Measurements from ENCODE around the gene ATP11A.
"Not testable (repeated sequence)": the region's sequence is repeated elsewhere in the genome, so short reads cannot be mapped to it uniquely, and the experiment has no call there.

ATP11A gene

GRCh38 chr13:112861876-112862615 lies 172.2 kb downstream of the ATP11A start:
- no peak for DNase-seq (ENCODE audit: low spot score)

GRCh38 chr13:112863356-112863755 lies 173.5 kb downstream of the ATP11A start:
- DNase-seq (ENCODE audit: low spot score): not testable (repeated sequence)

GRCh38 chr13:112865478-112865877 lies 175.6 kb downstream of the ATP11A start:
- DNase-seq (ENCODE audit: low spot score): not testable (repeated sequence)

DNA sequence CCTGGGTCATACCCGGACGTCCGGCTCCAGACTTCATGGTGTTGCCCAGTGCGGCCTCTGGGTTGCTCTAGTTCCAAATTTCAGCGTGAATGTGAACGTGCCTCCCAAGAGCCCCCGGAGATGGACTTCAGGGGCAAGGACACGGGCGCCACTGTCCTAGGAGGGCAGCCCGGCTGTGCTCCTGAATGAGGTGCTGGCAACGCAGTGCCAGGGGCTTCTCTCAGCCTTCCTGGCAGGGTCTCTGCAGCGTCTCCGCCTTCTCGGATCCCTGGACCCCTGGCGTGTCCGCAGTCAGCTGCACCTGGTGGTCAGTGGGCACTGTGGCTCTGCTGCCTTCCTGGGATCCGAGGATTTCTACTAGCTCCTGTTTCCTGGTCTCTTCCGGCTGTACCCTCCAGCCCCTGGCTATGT lies 177.5 kb downstream of the ATP11A start:
- DNase-seq (ENCODE audit: low spot score): no peak

DNA sequence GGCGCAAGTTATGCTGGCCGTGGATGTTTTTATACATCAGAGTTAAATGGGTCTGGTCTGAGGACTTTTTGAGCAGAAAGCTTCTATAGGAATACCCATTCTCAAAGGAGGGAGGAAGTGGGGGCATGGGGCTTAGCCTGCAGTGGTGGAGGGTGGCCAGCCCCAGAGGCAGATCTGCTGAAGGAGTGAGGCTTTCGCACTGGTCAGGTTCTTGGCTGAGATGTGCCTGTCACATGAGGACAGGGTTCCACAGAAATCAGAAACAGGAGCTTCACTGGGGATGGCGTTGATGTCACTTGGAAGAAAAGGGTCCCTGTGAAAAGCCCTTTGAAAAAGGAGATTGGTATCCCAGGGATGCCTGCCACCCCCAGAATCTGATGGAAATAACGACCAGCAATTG lies 178.5 kb downstream of the ATP11A start:
- no peak for DNase-seq (ENCODE audit: low spot score)

GRCh38 chr13:112869202-112870050 lies 179.6 kb downstream of the ATP11A start:
- no peak for DNase-seq (ENCODE audit: low spot score)

DNA sequence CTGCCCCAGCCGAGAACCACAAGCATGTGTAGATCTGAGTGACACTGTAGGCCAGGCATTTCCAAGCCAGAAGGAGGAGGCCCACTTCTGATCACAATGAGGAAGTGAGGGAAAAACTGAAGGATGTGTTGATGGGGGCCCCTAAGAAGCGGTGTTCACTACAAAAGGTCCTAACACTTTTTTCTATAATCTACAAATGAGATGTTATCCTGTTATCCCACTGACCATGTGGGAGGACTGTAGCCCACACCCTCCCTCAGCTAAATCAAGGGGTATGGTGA lies 180.2 kb downstream of the ATP11A start:
- DNase-seq (ENCODE audit: low spot score): no peak

- no peak for DNase-seq (ENCODE audit: low spot score)
Measured at GRCh38 chr13:112870737-112871287, 181.0 kb downstream of the ATP11A start.

DNA sequence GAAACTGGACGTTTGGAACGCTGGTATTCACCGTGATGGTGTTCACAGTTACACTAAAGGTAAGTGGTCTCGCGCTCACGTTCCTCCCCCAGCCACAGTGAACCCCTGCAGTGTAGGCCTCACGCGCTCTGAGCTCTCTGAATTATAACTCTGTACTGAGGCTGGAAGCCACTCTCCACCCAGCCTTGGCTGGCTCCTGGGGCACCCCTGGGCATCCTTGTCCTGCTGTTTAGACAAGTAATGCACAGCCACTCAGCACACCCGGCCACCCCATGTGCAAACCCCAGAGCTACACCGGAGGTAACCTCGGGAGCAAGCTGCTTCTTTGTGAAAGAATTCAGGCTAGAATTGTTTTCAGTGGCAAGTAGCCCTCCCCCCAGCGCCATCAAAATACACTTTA lies 181.9 kb downstream of the ATP11A start:
- DNase-seq (ENCODE audit: low spot score): no peak

GRCh38 chr13:112872657-112873631 lies 183.1 kb downstream of the ATP11A start:
- not testable (repeated sequence) for DNase-seq (ENCODE audit: low spot score)

- DNase-seq (ENCODE audit: low spot score): peak; percentile 88
Measured at GRCh38 chr13:112873851-112874750, 184.3 kb downstream of the ATP11A start.

DNA sequence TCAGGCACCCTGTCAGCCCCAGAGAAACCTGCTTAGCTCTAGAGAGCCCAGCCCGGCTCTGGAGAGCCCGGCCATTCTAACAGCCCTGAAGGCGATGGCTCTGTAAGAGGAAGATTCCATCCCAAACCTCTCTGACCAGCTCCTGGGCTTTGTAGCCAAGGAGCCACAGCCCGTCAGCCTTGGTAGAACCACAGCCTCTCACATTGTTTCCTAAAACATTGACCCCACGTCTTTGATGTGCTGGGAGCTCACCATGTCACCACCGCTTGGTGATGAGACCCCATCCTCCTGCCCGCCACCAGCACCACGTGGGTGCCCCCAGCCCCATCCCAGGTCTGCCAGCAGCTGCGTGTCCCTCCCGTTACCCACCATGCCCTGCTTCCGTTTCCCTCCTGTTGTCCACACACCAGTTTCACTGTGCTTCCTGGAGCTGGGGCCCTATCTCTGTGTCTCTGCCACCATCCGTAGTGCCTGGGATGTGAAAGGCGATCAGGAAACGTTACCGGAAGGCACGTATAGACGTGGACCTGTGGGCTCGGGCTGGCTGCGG lies 185.0 kb downstream of the ATP11A start:
- no peak for DNase-seq (ENCODE audit: low spot score)

- DNase-seq (ENCODE audit: low spot score): no peak
Measured at GRCh38 chr13:112875627-112876026, 185.8 kb downstream of the ATP11A start.

GRCh38 chr13:112876305-112877000 lies 186.6 kb downstream of the ATP11A start:
- no peak for DNase-seq (ENCODE audit: low spot score)

DNA sequence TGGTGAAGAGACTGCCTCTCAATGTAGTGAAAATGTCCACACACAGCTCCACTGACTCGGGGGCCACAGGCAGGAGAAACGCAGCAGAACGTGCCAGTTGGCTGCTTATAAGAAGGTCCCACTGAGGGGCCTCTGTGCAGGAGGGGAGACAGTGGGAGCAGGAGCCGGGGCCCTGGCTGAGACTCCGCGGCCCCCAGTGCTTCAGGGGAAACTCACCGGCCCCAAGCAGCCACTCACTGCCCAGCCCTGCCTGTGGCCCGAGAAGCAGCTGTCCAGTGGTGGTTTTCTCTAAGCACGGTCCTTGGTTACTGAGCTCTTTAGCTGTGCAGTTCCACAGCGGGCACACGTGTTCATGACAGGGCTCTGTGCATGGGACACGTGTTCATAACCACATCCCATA lies 187.2 kb downstream of the ATP11A start:
- DNase-seq (ENCODE audit: low spot score): no peak

DNA sequence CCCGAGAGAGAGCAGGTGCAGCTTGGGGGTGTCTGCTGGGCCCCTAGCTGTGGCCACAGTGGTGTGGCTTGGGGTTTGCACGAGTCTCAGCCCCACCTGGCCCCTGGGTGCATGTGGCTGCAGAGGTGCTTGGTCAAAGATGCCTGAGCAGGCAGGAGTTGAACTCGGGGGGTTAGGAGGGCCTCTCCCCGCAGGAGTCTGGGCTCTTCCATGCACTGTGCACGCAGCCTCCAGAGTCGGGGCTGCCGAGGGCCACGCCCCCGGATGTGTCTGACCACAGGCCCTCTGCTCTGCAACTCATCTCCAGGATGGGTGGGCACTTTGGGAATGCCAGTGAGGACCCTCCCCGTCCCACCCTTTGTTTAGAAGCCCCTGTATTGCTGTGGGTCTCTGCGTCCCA lies 187.7 kb downstream of the ATP11A start:
- DNase-seq (ENCODE audit: low spot score): no peak

- no peak for DNase-seq (ENCODE audit: low spot score)
Measured at GRCh38 chr13:112877976-112878955, 188.4 kb downstream of the ATP11A start.

GRCh38 chr13:112879283-112879833 lies 189.5 kb downstream of the ATP11A start:
- no peak for DNase-seq (ENCODE audit: low spot score)

Data from hepatic stellate cell (primary cell).